ENCODE data around the gene LINGO1.

DNA sequence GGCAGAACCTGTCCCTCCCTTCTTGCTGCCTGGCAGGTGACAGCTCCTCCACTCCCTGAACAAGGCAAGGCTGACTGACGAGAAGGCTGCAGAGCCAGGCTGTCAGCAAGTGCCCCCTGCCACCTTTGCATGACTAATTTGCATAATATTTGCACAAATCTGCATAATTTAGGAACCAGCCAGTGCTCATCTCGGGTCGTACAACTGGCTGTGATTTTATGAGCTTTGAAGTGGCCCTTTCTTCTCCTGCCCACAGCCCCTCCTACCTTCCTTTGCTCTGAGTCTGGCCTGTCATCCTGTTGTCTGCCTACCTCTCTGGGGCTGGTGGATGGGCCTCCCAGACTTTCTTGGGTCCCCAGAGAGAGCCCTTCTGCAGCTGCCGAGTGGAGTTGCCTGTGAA, 58.9 kb downstream of the LINGO1 start:
- TF ChIP-seq, protein P1, sequence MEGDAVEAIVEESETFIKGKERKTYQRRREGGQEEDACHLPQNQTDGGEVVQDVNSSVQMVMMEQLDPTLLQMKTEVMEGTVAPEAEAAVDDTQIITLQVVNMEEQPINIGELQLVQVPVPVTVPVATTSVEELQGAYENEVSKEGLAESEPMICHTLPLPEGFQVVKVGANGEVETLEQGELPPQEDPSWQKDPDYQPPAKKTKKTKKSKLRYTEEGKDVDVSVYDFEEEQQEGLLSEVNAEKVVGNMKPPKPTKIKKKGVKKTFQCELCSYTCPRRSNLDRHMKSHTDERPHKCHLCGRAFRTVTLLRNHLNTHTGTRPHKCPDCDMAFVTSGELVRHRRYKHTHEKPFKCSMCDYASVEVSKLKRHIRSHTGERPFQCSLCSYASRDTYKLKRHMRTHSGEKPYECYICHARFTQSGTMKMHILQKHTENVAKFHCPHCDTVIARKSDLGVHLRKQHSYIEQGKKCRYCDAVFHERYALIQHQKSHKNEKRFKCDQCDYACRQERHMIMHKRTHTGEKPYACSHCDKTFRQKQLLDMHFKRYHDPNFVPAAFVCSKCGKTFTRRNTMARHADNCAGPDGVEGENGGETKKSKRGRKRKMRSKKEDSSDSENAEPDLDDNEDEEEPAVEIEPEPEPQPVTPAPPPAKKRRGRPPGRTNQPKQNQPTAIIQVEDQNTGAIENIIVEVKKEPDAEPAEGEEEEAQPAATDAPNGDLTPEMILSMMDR (IDR thresholded peaks at IDR 0.05; ENCODE audit: insufficient read depth, low read depth, low read length): no peak
- TF ChIP-seq EZH2 (IDR thresholded peaks at IDR 0.05; ENCODE audit: insufficient read depth, low read length): no peak
